PC-9 (cell line): ENCODE measurements around the gene SORD.
"Not testable (repeated sequence)": the region's sequence is repeated elsewhere in the genome, so short reads cannot be mapped to it uniquely, and the experiment has no call there.

Experiments
- CTCF ChIP-seq: fragments of 200-600 bp; sonication (generic); conservative IDR thresholded peaks from 2 replicates; pipeline ENCODE4 v1.6.1; 2017; ENCODE audit warnings: mixed run types, antibody characterized with exemption, mild to moderate bottlenecking, moderate library complexity
- EZH2 ChIP-seq: fragments of 200-600 bp; sonication (generic); IDR thresholded peaks from 2 replicates; pipeline ENCODE4 v1.8.0; 2017; ENCODE audit warnings: antibody characterized with exemption, low read depth

GRCh38 chr15:45079628-45080246 is 56.7 kb downstream of the SORD start:
- not testable (repeated sequence) for TF ChIP-seq CTCF, EZH2
